C4-2B (cell line): Measurements from ENCODE around the gene IL11.
"Not testable (repeated sequence)": the region's sequence is repeated elsewhere in the genome, so short reads cannot be mapped to it uniquely, and the experiment has no call there.

ENCODE experiments used
- H3K27ac ChIP-seq: fragments of 450-650 bp; 2 replicates; pipeline ENCODE4 v1.5.1; 2017
- CTCF ChIP-seq: fragments of 450-650 bp; conservative IDR thresholded peaks from 2 replicates; pipeline ENCODE4 v1.5.1; 2017; ENCODE audit warnings: mild to moderate bottlenecking
- ZFX ChIP-seq: fragments of 450-650 bp; IDR thresholded peaks from 2 replicates; pipeline ENCODE4 v1.6.1; 2017

Gene IL11

DNA sequence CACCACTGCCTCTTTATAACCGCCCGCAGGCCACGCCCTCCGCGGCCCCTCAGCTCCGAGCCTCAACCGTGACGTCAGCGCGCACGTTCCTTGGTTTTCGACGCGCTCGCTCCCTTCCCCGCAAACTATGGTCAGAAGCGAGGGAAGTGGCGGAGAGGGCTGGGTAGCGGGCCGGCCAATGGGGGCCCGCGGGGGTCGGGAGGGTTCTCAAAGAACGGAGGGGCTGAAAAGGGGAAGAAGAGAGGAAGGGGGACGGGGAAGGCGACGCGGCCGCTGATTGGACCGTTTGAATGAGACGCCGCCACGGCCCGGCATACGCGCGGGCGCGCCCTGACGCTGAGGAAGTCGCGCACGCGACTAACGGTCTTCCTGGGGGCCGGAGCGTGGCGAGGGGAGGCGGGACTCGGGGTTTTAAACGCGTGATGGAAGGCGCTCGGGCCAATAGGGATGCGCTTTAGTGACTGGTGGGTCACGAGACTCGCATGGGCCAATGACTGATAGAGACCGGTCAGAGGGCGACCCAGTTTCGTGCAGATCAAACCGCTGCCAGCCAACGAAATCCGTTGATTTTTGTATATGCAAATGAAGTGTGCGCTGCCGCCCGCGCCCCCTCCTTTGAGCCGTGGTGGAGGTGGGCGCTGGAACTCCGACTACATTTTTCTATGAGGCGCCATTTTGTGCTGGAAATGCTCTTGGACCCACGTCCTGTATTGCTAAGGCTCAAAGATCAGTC is 37.7 kb upstream of the IL11 start:
- peak overlapping the region; percentile 99 for H3K27ac ChIP-seq

DNA sequence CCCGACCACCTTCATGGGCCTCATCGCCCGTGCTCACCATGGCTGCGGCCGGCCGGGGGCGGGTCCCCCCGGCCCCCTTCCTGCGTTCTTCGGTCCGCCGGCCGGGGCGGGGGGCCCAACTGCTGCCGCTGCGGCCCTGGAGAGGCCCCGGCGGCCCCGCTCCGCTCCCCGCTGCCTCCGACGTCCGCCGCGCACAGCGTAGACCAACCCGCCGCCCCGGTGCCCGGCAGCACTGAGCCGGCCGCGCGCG is 37.2 kb upstream of the IL11 start, which contains the start of gene UBE2S:
UBE2S (minus strand) TSS at position 239 of the 250 bp plus-strand sequence; CDS start at position 40, 199 bp downstream.
- peak within 1 kb of the TSS; percentile 99 for H3K27ac ChIP-seq
- peak; percentile 91; the same call in 1 of the 2 replicates for TF ChIP-seq ZFX

More for the DNA sequence above, 37.7 kb upstream of the IL11 start:
- TF ChIP-seq ZFX (no peak), CTCF (no peak)

DNA sequence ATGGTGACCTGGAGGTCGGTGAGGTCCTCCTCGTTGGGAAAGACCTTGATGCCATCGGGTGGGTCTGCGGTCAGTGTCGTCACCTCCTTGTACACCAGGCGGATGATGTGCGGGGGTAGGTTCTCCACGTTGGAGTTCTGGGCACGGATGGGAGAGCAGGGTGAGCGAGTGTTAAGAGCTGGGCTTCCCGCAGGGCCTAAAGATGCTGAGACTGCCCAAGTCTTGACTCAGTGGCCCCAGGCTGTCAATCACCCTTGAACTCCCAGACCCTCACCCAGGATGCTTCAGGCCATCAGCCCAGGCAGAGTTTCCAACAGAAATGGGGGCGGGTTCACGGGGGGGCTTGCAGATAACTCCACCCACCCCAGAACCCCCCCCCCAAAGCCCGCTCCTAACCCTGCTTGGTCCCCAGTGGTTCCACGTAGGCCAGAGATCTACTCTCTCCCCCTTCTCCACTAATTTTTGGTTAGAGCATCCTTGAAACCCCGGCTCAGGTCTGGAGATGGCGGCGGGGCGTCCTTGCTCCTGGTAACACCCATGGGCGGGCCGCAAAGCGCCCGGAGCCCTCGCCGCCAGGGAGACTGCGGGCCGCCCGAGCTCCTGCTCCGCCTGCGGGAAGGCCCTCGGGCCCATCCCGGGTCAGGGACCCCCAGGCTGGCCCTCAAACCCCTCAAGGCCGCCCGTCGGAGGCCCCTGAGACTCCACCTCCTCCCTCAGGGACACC is 36.7 kb upstream of the IL11 start:
- no peak; the same call in 1 of the 2 replicates for TF ChIP-seq ZFX
- TF ChIP-seq CTCF, result no peak
- H3K27ac ChIP-seq, result peak overlapping the region; percentile 99

- TF ChIP-seq ZFX (no peak), CTCF (no peak)
- peak overlapping the region; percentile 99 for H3K27ac ChIP-seq
These were observed 36.0 kb upstream of the IL11 start for GRCh38 chr19:55406091-55406825.

DNA sequence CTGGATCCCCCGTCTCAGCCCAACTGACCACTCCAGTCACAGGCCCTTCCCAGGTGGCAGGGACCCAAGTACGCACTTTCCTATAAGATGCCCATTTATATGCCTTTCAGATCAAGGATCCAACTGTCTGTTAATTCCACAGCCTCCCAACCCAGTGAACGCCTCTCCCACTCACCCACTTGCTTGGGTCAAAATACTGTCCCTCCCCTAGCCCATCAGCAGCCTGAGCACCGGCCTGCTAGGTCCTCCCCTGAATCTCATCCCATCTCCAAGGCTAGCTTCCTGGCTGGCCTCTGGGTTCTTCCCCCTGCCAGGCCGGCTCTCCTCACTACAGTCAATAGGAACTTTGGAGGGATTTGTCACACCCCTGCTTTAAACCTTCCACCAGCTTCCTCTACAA is 35.4 kb upstream of the IL11 start:
- TF ChIP-seq CTCF (no peak), ZFX (no peak)
- H3K27ac ChIP-seq, result peak overlapping the region; percentile 99; the same call in 1 of the 2 replicates

DNA sequence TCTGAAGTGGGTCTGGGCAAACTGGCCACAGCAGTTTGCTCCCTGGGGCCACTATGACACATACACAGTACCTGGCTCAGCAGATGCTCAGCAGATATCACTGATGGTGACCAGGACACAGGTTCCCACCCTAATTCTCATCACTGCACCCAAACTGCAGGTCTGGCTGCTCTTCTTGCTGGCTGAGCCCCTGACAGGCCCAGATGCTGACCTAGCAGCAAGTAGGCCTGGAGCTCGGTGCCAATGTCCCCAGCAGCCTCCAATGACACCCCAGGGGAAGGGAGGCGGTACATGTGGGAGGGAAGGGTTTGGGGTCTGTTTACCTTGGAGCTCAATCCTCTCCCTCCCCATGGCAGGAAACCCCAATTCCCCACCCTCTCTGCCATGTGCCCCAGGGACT is 32.2 kb upstream of the IL11 start:
- TF ChIP-seq ZFX, result no peak
- TF ChIP-seq CTCF, result no peak
- H3K27ac ChIP-seq, result no peak overlapping the region

GRCh38 chr19:55401390-55401789 is 31.1 kb upstream of the IL11 start:
- H3K27ac ChIP-seq, result not testable (repeated sequence)

- no peak overlapping the region for H3K27ac ChIP-seq
- TF ChIP-seq CTCF (no peak), ZFX (no peak)
These were observed 30.2 kb upstream of the IL11 start for GRCh38 chr19:55400281-55401087.
